Brain pericyte (primary cell): ENCODE data around the gene FUS.
"Not testable (repeated sequence)": the region's sequence is repeated elsewhere in the genome, so short reads cannot be mapped to it uniquely, and the experiment has no call there.

ENCODE experiments used
- DNase-seq: peaks from one replicate; pipeline ENCODE4 v3.0.0-alpha.2; 2012; ENCODE audit warnings: low read depth, low spot score

Gene FUS

GRCh38 chr16:31186930-31187807 is 7.2 kb downstream of the FUS start:
- DNase-seq: no peak

GRCh38 chr16:31187808-31188189 is 7.9 kb downstream of the FUS start:
- DNase-seq: no peak

GRCh38 chr16:31188450-31189411 is 8.8 kb downstream of the FUS start:
- no peak for DNase-seq

GRCh38 chr16:31189412-31189778 is 9.5 kb downstream of the FUS start:
- no peak for DNase-seq

- DNase-seq: no peak
These were observed 10.1 kb downstream of the FUS start for GRCh38 chr16:31190061-31190460.

GRCh38 chr16:31190818-31191444 is 11.0 kb downstream of the FUS start:
- no peak for DNase-seq

GRCh38 chr16:31191697-31192428 is 11.9 kb downstream of the FUS start:
- DNase-seq: no peak

DNA sequence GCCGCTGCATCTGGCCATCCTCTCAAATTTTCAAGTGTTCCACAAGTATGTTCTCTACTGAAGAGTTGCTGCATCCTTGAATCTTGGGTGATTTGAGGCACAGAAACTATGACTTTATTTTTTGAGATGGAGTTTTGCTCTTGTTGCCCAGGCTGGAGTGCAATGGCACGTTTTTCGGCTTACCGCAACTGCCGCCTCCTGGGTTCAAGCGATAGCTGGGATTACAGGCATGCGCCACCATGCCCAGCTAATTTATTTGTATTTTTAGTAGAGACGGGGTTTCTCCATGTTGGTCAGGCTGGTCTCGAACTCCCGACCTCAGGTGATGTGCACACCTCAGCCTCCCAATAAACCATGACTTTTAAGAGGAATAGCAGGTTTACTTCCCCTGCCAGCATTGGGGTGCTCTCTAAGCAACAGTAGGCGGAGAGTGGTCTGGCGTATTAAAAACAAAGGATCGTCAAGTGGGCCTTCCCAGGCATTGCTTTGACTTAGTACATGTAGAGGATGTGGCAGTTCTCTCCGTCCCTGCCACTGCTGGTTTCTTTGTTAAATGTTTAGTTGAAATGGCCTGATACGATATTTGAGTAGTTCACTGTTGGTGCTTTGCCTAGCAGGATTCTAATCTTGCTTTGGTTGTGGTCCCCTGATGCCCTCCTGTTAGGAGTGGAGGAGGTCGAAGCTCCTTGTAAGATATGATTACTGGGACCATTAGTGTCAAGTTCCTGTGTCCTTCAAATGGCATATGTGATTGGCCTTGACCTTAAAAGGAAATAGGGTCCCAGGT is 13.1 kb downstream of the FUS start:
- no peak for DNase-seq

DNA sequence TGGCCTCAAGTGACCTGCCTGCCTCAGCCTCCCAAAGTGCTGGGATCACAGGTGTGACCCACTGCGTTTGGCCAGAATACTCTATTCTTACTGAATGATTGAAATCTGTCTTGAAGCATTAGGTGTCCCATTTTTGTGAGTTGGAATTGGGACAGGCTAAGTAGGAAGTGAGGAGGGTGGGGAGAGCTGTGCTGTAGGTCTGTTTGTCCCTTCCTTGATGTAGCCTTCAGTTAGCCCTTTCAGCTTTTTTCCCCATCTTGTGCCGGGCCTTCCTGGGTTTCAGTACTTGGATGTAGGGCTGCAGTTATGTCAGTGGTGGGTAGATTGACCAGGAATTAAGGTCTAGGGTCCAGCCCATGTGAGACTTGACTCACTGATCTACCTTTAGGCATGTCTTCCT is 13.9 kb downstream of the FUS start:
- DNase-seq: no peak

DNA sequence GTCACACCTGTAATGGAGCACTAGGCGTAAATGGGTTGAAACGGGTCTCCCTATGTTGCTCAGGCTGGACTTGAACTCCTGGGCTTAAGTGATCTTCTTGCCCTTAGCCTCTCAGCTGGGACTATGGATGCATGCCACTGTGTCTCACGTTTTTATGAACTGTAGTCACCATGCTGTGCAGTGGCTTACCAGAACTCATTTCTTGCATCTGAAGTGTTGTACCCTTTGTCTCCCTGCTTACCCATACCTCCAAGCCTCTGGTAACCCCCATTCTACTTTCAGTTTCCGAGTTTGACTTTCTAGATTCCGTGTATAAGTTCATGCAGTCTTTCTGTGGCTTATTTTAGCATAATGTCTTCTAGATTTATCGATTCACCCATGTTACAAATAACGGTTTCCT is 15.0 kb downstream of the FUS start:
- no peak for DNase-seq

DNA sequence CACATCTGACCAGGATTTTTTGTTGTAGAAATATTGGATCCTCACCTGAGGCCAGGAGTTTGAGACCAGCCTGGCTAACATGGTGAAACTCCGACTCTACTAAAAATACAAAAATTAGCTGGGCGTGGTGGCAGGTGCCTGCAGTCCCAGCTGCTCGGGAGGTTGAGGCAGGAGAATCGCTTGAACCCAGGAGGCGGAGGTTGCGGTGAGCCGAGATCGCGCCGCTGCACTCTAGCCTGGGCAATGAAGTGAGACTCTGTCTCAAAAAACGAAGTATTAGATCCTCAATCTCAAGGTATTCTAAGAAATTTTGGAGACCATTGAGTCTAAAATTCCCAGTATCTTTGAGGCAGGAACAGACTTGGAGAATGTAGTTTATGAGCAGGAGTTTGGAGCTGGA is 15.9 kb downstream of the FUS start:
- not testable (repeated sequence) for DNase-seq

GRCh38 chr16:31196324-31197088 is 16.6 kb downstream of the FUS start:
- no peak for DNase-seq

- no peak for DNase-seq
These were observed 18.4 kb downstream of the FUS start for GRCh38 chr16:31198207-31198882.

- no peak for DNase-seq
These were observed 19.6 kb downstream of the FUS start for GRCh38 chr16:31199430-31200041.

DNA sequence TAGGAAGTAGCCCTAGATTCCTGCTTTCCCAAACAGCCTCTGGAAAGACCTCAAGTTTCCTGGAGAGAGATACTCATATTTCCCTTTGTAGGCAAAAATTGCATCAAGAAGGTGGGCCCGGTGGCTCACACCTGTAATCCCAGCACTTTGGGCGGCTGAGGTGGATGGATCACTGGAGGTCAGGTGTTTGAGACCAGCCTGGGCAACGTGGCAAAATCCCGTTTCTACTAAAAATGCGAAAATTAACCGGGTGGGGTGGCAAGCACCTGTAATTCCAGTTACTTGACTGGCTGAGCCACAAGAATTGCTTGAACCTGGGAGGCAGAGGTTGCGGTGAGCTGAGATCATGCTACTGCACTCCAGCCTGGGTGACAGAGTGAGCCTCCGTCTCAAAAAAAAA is 20.2 kb downstream of the FUS start:
- DNase-seq: not testable (repeated sequence)

GRCh38 chr16:31200821-31201568 is 21.1 kb downstream of the FUS start:
- no peak for DNase-seq

- no peak for DNase-seq
These were observed 21.9 kb downstream of the FUS start for GRCh38 chr16:31201582-31202413.
